Measurements from ENCODE around the gene CROCC2.

DNA sequence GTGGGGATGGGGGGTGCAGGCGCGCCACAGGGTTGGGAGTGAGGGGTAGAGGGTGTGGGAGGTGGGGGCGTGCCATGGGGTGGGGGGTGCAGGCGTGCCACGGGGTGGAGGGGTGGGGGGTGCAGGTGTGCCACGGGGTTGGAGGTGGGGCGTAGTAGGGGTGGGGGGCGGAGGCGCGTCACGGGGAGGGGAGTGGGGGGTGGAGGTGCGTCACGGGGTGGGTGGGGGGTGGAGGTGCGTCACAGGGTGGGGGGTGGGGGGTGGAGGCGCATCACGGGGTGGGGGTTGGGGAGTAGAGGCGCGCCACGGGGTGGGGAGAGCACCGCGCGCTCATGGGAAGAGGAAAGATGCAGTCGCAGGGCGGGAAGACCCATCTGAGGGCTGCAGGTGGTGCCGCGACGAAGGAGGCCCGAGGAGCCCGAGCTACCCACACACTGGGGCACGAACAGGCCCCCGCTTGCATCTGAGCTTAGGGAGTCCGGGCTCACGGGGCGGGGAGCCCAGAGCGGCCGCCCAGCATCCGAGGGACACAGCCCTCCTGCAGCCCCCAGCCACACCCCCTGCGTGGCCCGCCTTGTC, 129.8 kb downstream of the CROCC2 start:
- TF ChIP-seq ZNF133 (tag by site-specific recombination; IDR thresholded peaks at IDR 0.05) (no peak), ZNF404 (tag by site-specific recombination; IDR thresholded peaks at IDR 0.05) (no peak)
- TF ChIP-seq, protein P1, sequence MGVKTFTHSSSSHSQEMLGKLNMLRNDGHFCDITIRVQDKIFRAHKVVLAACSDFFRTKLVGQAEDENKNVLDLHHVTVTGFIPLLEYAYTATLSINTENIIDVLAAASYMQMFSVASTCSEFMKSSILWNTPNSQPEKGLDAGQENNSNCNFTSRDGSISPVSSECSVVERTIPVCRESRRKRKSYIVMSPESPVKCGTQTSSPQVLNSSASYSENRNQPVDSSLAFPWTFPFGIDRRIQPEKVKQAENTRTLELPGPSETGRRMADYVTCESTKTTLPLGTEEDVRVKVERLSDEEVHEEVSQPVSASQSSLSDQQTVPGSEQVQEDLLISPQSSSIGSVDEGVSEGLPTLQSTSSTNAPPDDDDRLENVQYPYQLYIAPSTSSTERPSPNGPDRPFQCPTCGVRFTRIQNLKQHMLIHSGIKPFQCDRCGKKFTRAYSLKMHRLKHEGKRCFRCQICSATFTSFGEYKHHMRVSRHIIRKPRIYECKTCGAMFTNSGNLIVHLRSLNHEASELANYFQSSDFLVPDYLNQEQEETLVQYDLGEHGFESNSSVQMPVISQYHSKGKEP (tag by site-specific recombination; IDR thresholded peaks at IDR 0.05) = no peak
